Keratinocyte (primary cell): ENCODE results near the gene ZNF160.

ENCODE experiments used
- EZH2 ChIP-seq: IDR thresholded peaks from one replicate; pipeline ENCODE4 v1.6.1; 2012; ENCODE audit warnings: inconsistent platforms, mild to moderate bottlenecking, low read length, moderate library complexity
- TF ChIP-seq, protein P1 (sequence below), 3 experiments: IDR thresholded peaks in 1 of 3; conservative IDR thresholded peaks in 1 of 3; optimal IDR thresholded peaks in 1 of 3; 2 replicates in 2 of 3; 3 replicates in 1 of 3; pipeline versions ENCODE3 to v1.5.1; 2011; ENCODE audit warnings: low read length in 3 of 3, mild to moderate bottlenecking in 3 of 3, moderate library complexity in 2 of 3, control low read depth in 1 of 3, inconsistent platforms in 1 of 3; ENCODE audit not compliant: insufficient read depth in 2 of 3; ENCODE audit errors: extremely low read depth in 1 of 3

GRCh38 chr19:53057904-53058580, 45.2 kb downstream of the ZNF160 start:
- TF ChIP-seq, protein P1, sequence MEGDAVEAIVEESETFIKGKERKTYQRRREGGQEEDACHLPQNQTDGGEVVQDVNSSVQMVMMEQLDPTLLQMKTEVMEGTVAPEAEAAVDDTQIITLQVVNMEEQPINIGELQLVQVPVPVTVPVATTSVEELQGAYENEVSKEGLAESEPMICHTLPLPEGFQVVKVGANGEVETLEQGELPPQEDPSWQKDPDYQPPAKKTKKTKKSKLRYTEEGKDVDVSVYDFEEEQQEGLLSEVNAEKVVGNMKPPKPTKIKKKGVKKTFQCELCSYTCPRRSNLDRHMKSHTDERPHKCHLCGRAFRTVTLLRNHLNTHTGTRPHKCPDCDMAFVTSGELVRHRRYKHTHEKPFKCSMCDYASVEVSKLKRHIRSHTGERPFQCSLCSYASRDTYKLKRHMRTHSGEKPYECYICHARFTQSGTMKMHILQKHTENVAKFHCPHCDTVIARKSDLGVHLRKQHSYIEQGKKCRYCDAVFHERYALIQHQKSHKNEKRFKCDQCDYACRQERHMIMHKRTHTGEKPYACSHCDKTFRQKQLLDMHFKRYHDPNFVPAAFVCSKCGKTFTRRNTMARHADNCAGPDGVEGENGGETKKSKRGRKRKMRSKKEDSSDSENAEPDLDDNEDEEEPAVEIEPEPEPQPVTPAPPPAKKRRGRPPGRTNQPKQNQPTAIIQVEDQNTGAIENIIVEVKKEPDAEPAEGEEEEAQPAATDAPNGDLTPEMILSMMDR (optimal IDR thresholded peaks at IDR 0.05 in 1 of 3, IDR thresholded peaks at IDR 0.05 in 1 of 3, conservative IDR thresholded peaks at IDR 0.05 in 1 of 3; ENCODE audit: extremely low read depth in 1 of 3, insufficient read depth in 2 of 3, low read length in 3 of 3): no peak
- TF ChIP-seq EZH2: no peak
